Placental epithelial cell (primary cell): Measurements from ENCODE around the gene MITD1. TPM values are rescaled to one million over a fixed set of nuclear protein-coding genes. Genes with fewer than 3 reads are reported as not detected.

Source experiments
- small RNA-seq: library from RNA; depleted of rRNA; stranded (forward); fragments of <200 nt; gene quantifications from one replicate; pipeline ENCODE3, GENCODE V24; 2012
- total RNA-seq: library from RNA; depleted of rRNA; stranded (reverse); fragments of >200 nt; gene quantifications from 2 replicates; pipeline ENCODE4 v1.2.3, GENCODE V29; 2012

Gene MITD1
- 17.1 and 18.1 TPM in 2 replicates for total RNA-seq

DNA sequence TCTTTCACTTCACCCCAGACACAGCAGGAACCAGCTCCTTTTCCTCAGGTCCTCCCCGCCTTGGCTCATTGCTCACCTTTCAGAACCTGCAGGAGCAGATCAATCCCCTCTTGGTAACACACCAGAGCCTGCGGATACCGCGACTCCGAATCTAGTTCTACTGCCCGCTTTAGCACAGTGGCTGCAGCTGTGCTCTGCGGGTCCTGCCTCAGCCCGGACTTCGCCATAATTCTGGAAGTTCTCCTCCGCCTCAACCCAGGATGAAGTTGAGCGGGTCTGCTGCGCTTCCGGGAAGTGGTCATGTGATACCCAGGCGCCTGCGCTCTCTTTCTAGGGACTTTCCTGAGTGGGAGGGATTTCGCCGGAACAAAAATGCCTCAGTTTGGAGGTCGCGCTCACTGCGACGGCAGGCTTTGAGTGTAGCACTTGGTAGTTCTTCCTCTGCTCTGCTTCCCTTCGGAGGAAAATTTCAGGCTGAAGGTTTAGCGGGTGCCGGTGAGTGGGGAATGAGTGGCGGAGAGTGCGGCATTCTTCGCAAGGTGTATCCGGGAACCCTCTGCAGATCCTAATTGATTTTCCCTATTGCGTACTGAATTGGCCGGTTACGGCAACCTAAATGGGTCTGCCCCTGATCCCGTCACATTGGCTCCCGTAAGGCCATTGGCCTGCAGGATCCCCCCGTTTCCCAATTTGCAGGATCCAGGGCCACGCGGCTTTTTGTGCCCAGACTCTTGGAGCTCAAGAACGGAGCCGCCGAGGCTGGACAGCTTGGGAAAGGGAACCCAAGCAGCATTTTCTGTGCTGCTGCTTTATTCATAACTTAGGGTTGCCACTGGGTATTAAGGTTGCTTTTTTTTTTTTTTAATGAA, at the start of gene MITD1, which contains the start of gene MRPL30:
Gene MITD1, minus strand, starts transcription at position 304 of the 869 bp plus-strand sequence. Its CDS starts 77 bp downstream, at position 227.
Gene MRPL30, plus strand, starts transcription at position 430 of the 869 bp plus-strand sequence. CDS start 5,020 bp downstream, outside the sequence.

DNA sequence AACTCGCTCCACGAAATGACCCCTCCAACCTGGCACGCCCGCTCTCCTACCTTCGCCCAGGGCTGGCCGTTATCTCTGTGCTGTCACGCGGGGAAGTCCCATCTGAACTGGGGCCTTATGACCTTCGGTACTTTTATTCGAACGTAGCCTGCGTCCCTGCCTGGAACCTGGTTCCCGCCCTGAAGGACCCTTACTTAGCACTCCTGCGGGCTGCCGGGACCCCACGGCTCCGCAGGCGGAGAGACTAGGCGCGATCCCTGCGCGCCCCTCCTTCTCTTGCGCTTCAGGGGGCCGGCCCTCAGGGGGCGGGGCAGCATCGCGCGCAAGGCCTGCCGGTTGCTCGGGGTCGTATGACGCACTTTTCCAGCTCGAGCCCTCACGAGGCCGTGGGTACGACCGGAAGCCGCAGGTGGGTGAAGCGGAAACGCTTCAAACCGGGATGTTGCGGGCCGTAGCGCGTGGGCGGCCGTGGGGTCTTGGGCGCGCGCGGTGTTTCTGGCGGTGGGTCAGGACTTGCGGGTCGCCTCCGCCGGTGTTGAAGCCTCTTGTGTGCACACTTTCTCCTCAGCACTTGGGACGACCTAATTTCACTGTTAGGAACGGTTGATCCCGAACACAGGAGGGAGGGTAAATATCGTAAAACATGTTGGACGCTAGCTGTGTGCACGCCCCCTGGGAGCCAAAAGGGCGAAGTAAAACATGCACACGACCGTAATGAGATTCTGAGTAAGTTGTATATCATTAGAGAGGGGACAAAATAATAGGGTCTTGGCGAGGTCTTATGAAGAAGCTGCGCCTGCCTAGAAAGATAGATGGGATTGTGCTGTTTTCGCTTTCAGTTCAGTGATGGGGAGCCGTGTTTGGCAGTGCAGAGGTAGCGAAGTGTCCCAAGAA, 26.0 kb downstream of the MITD1 start, which contains the start of the genes LIPT1 and TSGA10:
Gene LIPT1, plus strand, starts transcription at position 325 of the 894 bp plus-strand sequence. CDS start 6,991 bp downstream, outside the sequence.
Gene TSGA10, minus strand, starts transcription at position 300 of the 894 bp plus-strand sequence. CDS start 45,503 bp downstream, outside the sequence.

DNA sequence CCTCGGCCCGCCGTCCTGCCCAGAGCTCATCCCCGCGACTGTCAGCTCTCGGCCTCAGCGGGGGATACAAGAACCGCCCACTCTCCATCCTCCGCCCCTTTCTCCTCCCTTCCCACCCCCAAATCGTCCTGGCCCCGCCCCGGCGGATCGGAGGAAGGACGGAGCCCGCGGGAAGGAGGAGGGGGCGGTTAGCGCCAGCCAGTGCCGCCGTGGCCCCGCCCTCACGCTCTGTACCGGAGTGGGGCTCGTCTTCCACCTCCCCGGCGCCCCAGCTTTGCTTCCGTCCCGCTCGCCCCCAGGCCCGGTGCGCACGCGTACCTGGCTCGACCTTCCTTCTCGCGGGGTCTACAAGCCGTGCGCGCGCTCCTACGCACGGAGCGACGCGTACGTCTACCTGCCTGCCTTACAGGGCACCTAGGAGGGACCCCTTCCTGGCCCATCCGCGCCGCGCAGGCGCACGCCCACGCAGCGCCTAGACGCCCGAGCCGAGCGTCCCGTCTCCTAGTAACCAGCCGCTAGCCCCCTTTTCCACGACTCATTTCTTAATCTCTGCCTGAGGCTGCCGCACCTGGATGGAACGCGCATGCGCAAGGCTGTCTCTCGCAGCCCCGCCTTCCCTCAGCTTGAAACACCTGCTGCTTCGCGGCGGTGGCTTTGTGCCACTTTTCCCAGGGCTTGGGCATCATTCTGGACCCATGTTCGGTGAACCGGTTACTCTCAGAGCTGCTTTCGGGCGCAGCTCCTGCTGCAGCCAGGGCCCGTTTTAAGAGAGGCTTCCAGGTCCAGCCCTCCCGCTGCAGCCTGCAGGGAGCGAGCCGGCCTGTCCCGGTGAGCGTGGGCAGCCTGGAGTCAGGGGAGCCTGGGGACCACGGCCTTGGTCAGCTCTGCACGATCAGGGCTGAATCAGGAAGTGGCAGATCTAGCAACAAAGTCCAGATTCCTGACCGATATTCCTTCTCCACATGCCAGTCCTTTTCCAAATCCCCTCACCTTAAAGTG, 39.4 kb downstream of the MITD1 start, which contains the start of gene C2orf15:
Gene C2orf15, plus strand, starts transcription at position 598 of the 999 bp plus-strand sequence. CDS start 8,852 bp downstream, outside the sequence.

Small RNA genes lying within 50 kb of the gene (small RNA-seq; reads per million reads assigned to genes)
- not detected for gene AC092587.1

Other genes starting within 250 kb of the MITD1 start
- gene CRACDL, start 244.8 kb downstream of the MITD1 start, total RNA-seq, result 0.65 and 0.79 TPM in 2 replicates
- gene C2orf15, start 39.4 kb downstream of the MITD1 start, total RNA-seq, result 0.22 and 0.79 TPM in 2 replicates
- gene TSGA10, start 26.1 kb downstream of the MITD1 start, total RNA-seq, result 2.9 and 6.7 TPM in 2 replicates
- 2.4 and 3.0 TPM in 2 replicates for gene LIPT1, start 26.1 kb downstream of the MITD1 start, total RNA-seq
- gene MRPL30, start 126 bp upstream of the MITD1 start, total RNA-seq, result 30.4 and 35.7 TPM in 2 replicates
- gene LYG2, start 74.6 kb upstream of the MITD1 start, total RNA-seq, result not detected in 2 replicates
- gene LYG1, start 120.1 kb upstream of the MITD1 start, total RNA-seq, result 0.79 TPM in 1 of 2 replicates, not detected in the other
- gene TXNDC9, start 155.3 kb upstream of the MITD1 start, total RNA-seq, result 33.0 and 59.8 TPM in 2 replicates
- 12.2 and 16.1 TPM in 2 replicates for gene EIF5B, start 156.3 kb upstream of the MITD1 start, total RNA-seq